Erythroblast (primary cell): ENCODE data around the gene RNF103.

Source experiments
- GATA1 ChIP-seq: IDR thresholded peaks from 2 replicates; pipeline ENCODE4 v1.6.1; 2011; ENCODE audit warnings: low read depth, mild to moderate bottlenecking, control low read depth, low read length, moderate library complexity
- POLR2A ChIP-seq: IDR thresholded peaks from 2 replicates; pipeline ENCODE4 v1.6.1; 2011; ENCODE audit warnings: mild to moderate bottlenecking, low read length

GRCh38 chr2:86632672-86633071, 9.0 kb upstream of the RNF103 start:
- TF ChIP-seq POLR2A (no peak), GATA1 (no peak)
